Stimulated activated naive CD8-positive, alpha-beta T cell treated with anti-CD3 and anti-CD28 coated beads, Interleukin-15, Interleukin-2, amounts not matched to agents 100 U/mL and 50 U/mL, for 24 hours (primary cell): ENCODE data around the gene ADSS1.

Source experiments
- ATAC-seq: fragments of 150-1000 bp; cut with Tn5 transposase; one replicate; pipeline ENCODE4 v1.10.0; 2021
- DNase-seq: peaks from one replicate; pipeline ENCODE4 v3.0.0; 2021

ADSS1 gene

GRCh38 chr14:104751539-104752422 lies 27.8 kb downstream of the ADSS1 start:
- no peak for DNase-seq

DNA sequence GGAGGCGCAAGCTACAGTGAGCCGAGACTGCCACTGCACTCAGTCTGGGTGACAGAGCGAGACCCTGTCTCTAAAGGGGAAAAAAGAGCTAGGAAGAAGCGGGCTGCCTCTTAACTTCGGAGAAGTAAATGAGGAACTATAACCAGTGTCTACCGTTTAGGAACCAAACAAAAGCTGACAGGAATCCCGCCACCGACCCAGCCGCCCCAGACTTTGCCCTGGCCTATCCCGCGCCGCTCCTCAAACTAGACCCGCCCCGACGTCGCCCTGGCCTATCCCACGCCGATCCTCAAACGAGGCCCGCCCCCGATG lies 28.4 kb downstream of the ADSS1 start:
- ATAC-seq (no peak), DNase-seq (no peak)

More at GRCh38 chr14:104751539-104752422, 27.8 kb downstream of the ADSS1 start:
- no peak for ATAC-seq

- DNase-seq, result peak; percentile 100
- peak; percentile 96 for ATAC-seq
These were observed 28.9 kb downstream of the ADSS1 start, which contains the start of gene SIVA1 for GRCh38 chr14:104752735-104753527. Gene SIVA1 (plus strand): TSS chr14:104753147. CDS start chr14:104753202, 55 bp downstream.

DNA sequence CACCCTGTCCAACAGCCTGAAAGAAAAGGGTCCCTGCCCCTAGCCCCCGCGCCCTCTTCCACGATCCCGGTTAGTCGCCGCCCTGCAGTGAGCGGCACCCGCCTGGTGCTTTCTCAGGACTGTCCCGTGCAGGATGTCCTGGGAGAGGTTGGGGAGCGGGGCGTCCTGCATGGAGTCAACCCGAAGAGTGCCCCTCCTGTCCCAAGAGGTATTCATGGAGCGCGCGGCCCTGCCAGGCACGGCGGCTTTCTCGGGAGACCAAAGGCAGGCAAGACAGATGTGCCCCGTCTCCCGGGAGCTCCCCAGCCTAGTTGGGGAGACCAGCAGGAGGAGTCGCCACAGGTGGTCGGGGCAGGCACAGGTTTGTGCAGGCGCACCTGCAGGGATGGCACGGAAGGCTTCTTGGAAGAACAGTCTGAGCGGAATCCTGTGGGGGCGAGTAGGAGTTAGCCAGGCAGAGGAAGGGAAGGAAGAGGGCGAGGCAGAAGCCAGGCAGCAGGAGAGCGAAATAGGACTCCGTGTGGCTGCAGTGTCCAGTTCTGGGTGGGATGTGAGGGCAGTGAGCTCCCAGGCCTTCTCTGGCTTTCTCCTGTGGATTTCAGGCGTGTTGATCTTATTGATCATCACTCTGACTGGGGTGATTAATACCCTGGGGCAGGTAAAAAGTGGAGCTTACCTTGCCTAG lies 29.6 kb downstream of the ADSS1 start:
- no peak for ATAC-seq
- DNase-seq, result peak; percentile 22

DNA sequence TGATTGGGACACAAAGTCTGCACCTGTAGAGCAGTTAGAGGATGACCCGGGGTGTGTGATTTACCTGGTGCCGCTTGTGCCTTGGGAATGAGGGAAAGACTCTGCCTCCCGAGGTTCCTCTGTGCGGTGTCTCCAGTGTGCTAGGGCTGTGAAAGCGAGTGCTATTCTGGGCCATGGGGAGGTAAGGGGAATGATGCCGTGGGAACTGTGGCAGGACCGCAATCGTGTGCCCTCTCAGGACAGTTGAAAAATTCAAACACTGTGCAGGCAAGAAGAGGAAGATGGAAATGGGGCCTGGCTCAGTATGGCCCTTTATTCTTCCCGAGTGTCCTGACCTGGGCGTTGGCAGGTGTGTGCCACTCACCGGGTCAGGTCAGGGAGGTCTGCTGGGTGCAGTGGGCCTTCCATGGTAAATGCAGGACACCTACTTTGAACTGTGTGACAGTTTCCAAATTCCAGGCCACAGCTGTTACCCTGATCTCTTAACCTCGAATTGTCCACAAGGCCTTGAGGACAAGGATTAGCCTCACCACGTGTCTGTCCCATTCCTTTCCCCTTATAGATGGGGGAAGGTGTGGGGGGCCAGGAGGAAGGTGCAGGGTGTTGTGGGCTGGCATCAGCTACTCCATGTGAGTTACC lies 30.3 kb downstream of the ADSS1 start:
- DNase-seq (no peak), ATAC-seq (no peak)

- no peak for DNase-seq
- no peak for ATAC-seq
These were observed 31.6 kb downstream of the ADSS1 start for GRCh38 chr14:104755621-104756020.

DNA sequence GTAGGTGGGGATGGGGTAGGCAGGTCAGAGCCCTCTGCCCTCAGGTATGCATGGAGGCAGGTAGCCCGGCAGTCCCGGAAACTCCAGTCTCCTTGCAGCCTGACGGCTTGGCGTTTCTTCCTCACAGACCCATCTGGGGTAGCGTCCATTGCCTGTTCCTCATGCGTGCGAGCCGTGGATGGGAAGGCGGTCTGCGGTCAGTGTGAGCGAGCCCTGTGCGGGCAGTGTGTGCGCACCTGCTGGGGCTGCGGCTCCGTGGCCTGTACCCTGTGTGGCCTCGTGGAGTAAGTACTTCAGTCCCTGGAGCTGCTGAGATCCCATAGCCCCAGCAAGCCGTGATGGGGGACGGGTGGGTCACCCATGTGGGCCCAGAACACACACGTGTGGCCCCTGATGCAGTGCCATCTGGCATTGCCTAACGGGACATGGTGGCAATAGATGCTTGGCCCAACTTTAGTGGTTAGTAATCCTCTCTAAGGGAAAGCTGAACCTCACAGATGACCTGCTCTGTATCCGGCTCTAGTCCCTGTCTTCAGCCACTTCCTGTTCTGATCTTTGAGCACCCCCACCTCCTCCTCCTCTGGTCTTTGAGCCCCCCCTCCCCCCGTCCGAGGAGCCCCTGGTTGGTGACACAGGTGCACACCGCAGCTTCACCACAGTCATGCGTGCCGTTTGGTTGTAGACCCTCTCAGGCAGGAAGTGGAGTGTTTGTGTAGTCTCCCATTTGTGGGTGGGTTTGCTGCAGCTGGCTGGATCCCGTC lies 32.6 kb downstream of the ADSS1 start:
- no peak for DNase-seq
- ATAC-seq, result no peak

DNA sequence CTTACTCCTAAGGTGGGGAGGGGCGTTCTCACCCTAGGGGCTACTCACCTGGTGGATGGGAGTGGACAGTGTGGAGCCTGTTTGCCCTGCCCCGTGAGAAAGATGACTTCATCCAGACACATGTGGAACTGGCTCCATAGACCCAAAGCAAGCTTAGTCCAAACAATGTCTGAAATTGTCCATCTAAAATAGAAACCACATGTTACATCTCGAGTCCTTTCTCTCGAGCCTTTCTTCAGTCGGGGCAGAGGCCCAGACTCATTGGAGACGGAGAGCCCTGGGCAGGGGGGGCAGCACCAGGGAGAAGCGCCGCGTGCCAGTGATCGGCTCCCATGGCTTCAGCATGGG lies 33.2 kb downstream of the ADSS1 start:
- ATAC-seq (no peak), DNase-seq (no peak)

- ATAC-seq (no peak), DNase-seq (no peak)
These were observed 33.8 kb downstream of the ADSS1 start for GRCh38 chr14:104757681-104758392.

GRCh38 chr14:104758981-104759969 lies 35.2 kb downstream of the ADSS1 start:
- DNase-seq (no peak), ATAC-seq (no peak)

- no peak for DNase-seq
- no peak for ATAC-seq
These were observed 41.5 kb downstream of the ADSS1 start for GRCh38 chr14:104765517-104765916.

- ATAC-seq (no peak), DNase-seq (no peak)
These were observed 42.3 kb downstream of the ADSS1 start for GRCh38 chr14:104766256-104766862.

GRCh38 chr14:104766863-104767633 lies 43.0 kb downstream of the ADSS1 start:
- no peak for ATAC-seq

GRCh38 chr14:104767634-104767918 lies 43.5 kb downstream of the ADSS1 start:
- no peak for DNase-seq
- no peak for ATAC-seq

More at GRCh38 chr14:104766863-104767633, 43.0 kb downstream of the ADSS1 start:
- no peak for DNase-seq

- peak; percentile 94 for DNase-seq
- peak; percentile 91 for ATAC-seq
These were observed 44.7 kb downstream of the ADSS1 start for GRCh38 chr14:104768437-104769323.

GRCh38 chr14:104769324-104770071 lies 45.5 kb downstream of the ADSS1 start:
- ATAC-seq (no peak), DNase-seq (no peak)

DNA sequence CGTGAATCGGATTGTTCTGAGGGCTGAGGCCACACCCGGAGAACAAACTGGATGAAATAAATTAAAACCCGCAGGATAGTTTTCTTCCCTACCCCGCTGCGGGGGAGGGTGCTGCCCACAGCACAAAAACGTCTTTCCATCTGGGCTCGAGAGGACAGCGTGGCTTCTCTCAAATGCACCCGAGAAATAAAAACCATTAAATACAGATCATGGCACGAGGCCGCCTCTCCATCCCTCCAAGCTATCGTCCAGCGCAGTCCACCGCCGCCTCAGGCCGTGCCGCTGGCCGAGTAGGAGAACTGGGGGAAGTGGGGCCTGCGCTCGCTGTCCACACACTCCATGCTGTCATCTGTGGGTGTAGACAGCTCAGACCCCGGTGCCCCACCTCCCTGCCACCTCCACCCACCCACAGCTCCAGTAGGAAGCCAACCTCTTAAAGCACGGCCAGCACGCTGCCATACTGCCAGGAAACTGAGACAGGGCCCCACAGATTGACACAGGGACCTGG lies 46.1 kb downstream of the ADSS1 start:
- ATAC-seq, result no peak
- no peak for DNase-seq
